Measurements from ENCODE around the gene ASTN2.

ASTN2 gene

DNA sequence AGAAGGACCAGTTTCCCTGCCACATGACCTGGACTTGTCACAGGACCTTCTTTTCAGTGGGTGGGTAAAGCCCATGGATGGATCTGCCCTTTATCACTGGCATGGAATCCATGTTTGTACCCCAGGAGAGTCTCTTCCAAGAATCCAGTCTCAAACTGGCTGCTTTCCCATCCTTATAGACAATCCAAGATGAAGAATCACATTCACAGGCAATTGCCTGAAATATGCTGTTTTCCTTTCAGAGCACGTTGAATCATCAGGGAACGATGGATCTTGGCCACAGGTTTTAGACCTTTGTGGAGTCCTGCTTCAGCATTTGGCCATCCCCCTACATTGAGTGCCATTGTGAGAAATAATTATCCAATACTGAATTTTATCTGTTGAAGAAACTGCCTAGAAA is 319.8 kb downstream of the ASTN2 start:
- Histone ChIP-seq H3K4me1 (ENCODE audit: low read length) (no peaks in the 10 kb centered on the region), H4K20me1 (ENCODE audit: insufficient read depth, low read length) (no peaks in the 10 kb centered on the region), H3F3A (ENCODE audit: insufficient read depth, low read length) (no peaks in the 10 kb centered on the region), H3K27me3 (replicated peaks; ENCODE audit: insufficient read depth, low read length) (no peaks in the 10 kb centered on the region), H3K9ac (ENCODE audit: low read length) (no peak overlapping the region), H2AFZ (ENCODE audit: low read length) (no peak overlapping the region), H3K27ac (ENCODE audit: low read length) (no peak overlapping the region), H3K9me2 (replicated peaks; ENCODE audit: insufficient read depth, low read length) (no peaks in the 10 kb centered on the region), H3K9me3 (replicated peaks; ENCODE audit: insufficient read depth, low read length) (no peaks in the 10 kb centered on the region), H3K4me3 (ENCODE audit: low read length) (no peak overlapping the region), H3K79me2 (ENCODE audit: low read length) (no peaks in the 10 kb centered on the region), H3K36me3 (replicated peaks; ENCODE audit: insufficient read depth, low read length) (no peaks in the 10 kb centered on the region), H3K4me2 (ENCODE audit: low read depth, low read length) (no peak overlapping the region)
- DNase-seq: no peak
- TF ChIP-seq EZH2phosphoT487 (IDR thresholded peaks at IDR 0.05; ENCODE audit: low read length): no peak
- TF ChIP-seq EZH2 (optimal IDR thresholded peaks at IDR 0.05; ENCODE audit: low read depth, low read length): no peak
- TF ChIP-seq, protein P1, sequence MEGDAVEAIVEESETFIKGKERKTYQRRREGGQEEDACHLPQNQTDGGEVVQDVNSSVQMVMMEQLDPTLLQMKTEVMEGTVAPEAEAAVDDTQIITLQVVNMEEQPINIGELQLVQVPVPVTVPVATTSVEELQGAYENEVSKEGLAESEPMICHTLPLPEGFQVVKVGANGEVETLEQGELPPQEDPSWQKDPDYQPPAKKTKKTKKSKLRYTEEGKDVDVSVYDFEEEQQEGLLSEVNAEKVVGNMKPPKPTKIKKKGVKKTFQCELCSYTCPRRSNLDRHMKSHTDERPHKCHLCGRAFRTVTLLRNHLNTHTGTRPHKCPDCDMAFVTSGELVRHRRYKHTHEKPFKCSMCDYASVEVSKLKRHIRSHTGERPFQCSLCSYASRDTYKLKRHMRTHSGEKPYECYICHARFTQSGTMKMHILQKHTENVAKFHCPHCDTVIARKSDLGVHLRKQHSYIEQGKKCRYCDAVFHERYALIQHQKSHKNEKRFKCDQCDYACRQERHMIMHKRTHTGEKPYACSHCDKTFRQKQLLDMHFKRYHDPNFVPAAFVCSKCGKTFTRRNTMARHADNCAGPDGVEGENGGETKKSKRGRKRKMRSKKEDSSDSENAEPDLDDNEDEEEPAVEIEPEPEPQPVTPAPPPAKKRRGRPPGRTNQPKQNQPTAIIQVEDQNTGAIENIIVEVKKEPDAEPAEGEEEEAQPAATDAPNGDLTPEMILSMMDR (IDR thresholded peaks at IDR 0.05; ENCODE audit: low read length): no peak

DNA sequence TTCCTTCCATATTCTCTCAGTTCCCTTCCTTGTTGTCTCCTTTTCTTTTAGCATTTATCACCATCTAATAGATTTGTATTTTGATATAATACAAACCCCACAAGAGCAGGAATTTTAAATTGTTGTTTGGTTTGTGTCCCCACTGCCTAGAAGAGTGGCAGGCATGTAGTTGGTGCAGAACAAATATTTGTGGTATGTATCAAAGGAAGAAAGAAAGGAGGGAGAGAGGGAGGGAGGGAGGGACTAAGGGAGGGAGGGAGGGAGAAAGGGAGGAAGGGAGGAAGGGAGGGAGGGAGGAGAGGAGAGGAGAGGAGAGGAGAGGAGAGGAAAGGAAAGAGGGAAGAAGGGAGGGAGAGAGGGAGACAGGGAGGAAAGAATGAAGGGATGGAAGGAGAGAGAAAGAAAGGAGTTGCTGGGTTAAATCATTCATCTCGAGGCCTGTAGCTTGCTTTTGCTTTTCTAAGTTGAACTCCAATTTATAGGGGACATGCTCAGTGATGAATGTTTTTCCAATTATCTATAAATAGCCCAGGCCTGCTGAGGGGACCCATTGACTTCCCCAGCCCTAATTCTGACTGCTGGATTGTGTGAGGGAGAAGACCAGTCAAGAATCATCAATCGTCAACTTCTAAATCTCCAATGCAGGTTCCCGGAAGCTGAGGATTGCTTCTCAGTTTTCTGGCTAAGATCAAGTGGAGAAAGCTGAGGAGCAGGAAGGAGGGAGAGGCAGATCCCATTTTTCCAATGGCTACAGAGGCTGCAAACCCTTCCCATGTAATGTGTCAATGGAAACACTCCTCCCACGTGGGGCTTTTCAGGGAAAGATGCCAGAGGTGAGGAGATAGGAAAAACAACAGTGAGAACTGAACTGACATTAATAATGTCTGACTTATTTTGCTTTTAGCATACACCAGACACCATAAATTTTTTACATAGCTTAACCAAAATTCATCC is 320.7 kb downstream of the ASTN2 start:
- Histone ChIP-seq H2AFZ (ENCODE audit: low read length) (no peak overlapping the region), H3K4me2 (ENCODE audit: low read depth, low read length) (no peak overlapping the region), H3K27ac (ENCODE audit: low read length) (no peak overlapping the region), H3K36me3 (replicated peaks; ENCODE audit: insufficient read depth, low read length) (no peaks in the 10 kb centered on the region), H3K4me1 (ENCODE audit: low read length) (no peaks in the 10 kb centered on the region), H3K4me3 (ENCODE audit: low read length) (no peak overlapping the region), H3F3A (ENCODE audit: insufficient read depth, low read length) (no peaks in the 10 kb centered on the region), H4K20me1 (ENCODE audit: insufficient read depth, low read length) (no peaks in the 10 kb centered on the region), H3K9me2 (replicated peaks; ENCODE audit: insufficient read depth, low read length) (no peaks in the 10 kb centered on the region), H3K9ac (ENCODE audit: low read length) (no peak overlapping the region), H3K27me3 (replicated peaks; ENCODE audit: insufficient read depth, low read length) (no peaks in the 10 kb centered on the region), H3K79me2 (ENCODE audit: low read length) (no peaks in the 10 kb centered on the region), H3K9me3 (replicated peaks; ENCODE audit: insufficient read depth, low read length) (no peaks in the 10 kb centered on the region)
- TF ChIP-seq EZH2 (optimal IDR thresholded peaks at IDR 0.05; ENCODE audit: low read depth, low read length): no peak
- TF ChIP-seq, protein P1 (IDR thresholded peaks at IDR 0.05; ENCODE audit: low read length): no peak
- TF ChIP-seq EZH2phosphoT487 (IDR thresholded peaks at IDR 0.05; ENCODE audit: low read length): no peak
- no peak for DNase-seq

DNA sequence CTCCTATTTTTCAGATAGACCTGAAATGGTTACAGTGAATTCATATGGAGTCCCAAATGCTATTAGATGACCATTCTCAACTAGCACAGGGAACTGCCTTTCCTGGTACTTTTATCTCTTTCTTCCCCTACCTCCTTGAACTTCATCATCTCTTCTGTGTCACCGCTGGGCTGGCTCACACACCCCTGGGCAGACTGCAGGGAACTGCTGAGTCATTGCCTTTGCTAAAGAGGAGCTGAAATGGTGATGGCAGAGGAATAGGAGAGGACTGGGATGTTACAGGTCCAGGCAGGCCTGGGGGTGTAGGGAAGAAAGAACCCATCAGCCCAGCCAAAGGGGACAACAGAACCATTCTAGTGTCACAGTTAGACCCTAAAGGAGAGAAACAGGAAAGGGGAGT is 322.3 kb downstream of the ASTN2 start:
- Histone ChIP-seq H3K9ac (ENCODE audit: low read length) (no peak overlapping the region), H3K9me2 (replicated peaks; ENCODE audit: insufficient read depth, low read length) (no peaks in the 10 kb centered on the region), H4K20me1 (ENCODE audit: insufficient read depth, low read length) (no peaks in the 10 kb centered on the region), H3K27ac (ENCODE audit: low read length) (no peak overlapping the region), H3K36me3 (replicated peaks; ENCODE audit: insufficient read depth, low read length) (no peaks in the 10 kb centered on the region), H3K27me3 (replicated peaks; ENCODE audit: insufficient read depth, low read length) (no peaks in the 10 kb centered on the region), H3K4me1 (ENCODE audit: low read length) (no peaks in the 10 kb centered on the region), H3K4me3 (ENCODE audit: low read length) (no peak overlapping the region), H3F3A (ENCODE audit: insufficient read depth, low read length) (no peaks in the 10 kb centered on the region), H3K9me3 (replicated peaks; ENCODE audit: insufficient read depth, low read length) (no peaks in the 10 kb centered on the region), H3K4me2 (ENCODE audit: low read depth, low read length) (no peak overlapping the region), H2AFZ (ENCODE audit: low read length) (no peak overlapping the region), H3K79me2 (ENCODE audit: low read length) (no peaks in the 10 kb centered on the region)
- no peak for DNase-seq
- TF ChIP-seq, protein P1 (IDR thresholded peaks at IDR 0.05; ENCODE audit: low read length): no peak

Measured in MM.1S (cell line).